AG20443 (cell line): ENCODE data around the gene THAP3.

Source experiments
- DNase-seq: peaks from one replicate; pipeline ENCODE4 v3.0.0; 2012; ENCODE audit warnings: low spot score, mixed read lengths

THAP3 gene

GRCh38 chr1:6612641-6613360 is 11.9 kb upstream of the THAP3 start:
- DNase-seq: peak; percentile 88

DNA sequence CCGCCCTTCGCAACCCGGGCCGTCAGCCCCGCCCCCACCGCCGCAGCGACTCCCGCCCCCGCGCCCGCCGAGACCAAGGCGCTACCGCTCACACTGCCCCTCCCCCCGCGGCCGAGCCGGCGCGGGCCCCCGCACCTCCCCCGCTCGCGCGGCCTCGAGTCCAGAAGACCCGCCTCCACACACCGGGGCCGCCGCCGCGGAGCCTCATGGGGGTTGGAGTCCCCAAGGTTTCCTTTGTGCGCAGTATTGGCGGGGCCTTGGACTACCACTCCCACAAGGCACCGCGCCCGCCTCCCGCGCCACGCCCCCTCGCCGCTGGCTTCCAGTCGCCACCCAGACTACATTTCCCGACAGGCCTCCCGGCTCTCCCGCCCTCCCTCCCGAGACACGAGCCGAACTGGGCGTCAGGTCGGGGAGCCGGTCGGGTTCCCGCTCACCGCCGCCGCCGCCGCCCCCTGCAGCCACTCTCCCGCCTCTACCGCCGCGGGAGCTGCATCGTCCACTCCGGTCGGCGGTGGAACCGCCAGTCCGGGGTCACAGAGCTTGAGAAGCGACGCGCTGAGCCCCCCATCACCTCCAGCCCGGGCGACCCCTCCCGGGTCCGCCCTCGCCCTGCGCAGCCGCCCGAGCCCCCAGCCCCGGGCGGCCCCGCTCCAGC is 11.2 kb upstream of the THAP3 start, which contains the start of gene PHF13:
PHF13 (plus strand) TSS at position 371 of the 658 bp plus-strand sequence. CDS start 336 bp downstream, outside the sequence.
- peak; percentile 98 for DNase-seq

GRCh38 chr1:6614019-6614928 is 10.4 kb upstream of the THAP3 start:
- peak; percentile 72 for DNase-seq

- peak; percentile 30 for DNase-seq
These were observed 9.5 kb upstream of the THAP3 start for GRCh38 chr1:6614929-6615785.

DNA sequence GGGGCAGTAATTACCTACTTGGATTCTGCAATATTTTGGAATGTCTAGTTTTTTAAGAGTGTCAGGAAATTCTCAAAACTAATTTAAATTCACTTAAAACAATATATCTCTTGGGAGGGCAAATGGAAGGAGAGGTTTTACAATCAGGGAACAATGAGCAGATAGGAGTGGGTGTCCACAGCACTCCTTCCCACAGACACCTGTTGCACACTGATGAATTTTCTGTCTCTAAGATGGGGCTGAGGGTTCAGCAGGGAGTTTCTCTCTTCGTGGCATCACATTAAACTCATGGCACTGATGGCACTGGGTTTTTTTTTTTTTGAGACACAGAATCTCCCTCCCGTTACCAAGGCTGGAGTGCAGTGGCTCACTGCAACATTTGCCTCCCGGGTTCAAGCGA is 5.6 kb upstream of the THAP3 start:
- no peak for DNase-seq

DNA sequence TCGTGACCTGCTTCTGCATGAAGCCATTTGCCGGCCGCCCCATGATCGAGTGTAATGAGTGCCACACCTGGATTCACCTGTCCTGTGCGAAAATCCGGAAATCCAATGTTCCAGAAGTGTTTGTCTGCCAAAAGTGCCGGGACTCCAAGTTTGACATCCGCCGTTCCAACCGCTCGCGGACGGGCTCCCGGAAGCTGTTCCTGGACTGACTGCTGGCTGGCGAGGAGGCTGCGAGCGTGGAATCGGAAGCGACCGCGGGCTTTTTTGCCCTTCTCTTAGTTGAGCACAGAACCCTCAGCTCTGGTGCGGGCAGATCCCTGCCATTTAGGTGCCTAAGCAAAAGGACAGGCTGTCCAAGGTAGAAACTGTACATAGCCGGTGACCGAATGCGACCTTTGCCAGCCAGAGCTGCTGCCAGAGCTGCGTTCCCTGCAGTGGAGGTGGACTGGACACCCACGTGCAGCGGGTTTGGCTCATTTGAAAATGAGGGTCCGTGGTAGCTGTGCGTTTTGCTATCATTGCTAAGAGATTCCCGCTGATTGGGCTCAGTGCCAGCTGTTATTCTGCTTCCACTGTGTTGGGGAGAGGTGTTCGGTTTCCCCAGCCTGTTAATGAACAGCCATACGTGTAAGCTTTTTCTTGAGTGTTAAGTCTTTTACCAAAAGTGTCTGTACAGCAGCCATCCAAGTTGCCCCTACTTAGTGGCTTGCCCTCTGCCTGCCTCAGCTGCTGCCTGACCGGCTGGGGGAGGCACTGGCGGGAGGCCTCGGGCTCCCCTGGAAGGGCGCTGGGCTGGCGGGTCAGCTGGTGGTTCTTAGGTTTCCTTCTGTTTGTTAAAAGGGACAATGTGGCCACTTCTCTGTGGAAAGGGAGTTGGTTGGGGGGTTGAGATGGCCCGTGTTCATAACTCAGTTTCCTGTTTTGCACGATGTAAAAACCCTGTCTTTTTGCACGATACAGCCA is 3.0 kb upstream of the THAP3 start:
- DNase-seq: no peak

GRCh38 chr1:6622396-6623152 is 2.1 kb upstream of the THAP3 start:
- no peak for DNase-seq

- DNase-seq: no peak
These were observed 1.3 kb upstream of the THAP3 start for GRCh38 chr1:6623269-6623965.

- DNase-seq: peak; percentile 76
These were observed 999 bp downstream of the THAP3 start for GRCh38 chr1:6625584-6626149.

- DNase-seq: no peak
These were observed 2.4 kb downstream of the THAP3 start for GRCh38 chr1:6627031-6627430.

- DNase-seq: no peak
These were observed 3.3 kb downstream of the THAP3 start for GRCh38 chr1:6627841-6628545.

DNA sequence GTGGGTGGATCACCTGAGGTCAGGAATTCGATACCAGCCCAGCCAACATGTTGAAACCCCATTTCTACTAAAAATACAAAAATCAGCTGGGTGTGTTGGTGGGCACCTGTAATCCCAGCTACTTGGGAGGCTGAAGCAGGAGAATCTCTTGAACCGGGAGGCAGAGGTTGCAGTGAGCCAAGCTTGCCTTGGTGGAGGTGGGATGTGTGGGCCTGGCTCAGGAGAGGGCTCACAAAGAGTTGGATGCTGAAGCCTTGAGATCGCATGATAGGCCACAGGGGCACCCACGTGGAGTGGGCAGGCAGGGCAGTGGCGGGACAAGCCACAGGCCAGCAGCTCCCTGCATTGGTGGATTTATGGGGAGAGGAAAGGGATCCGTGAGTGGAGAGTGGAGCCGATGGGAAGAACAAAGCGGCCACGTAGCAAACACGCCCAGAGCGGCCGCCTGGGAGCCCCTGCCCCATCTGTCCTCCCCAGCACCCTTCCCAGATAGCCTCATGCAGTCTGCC is 4.4 kb downstream of the THAP3 start:
- DNase-seq: no peak

DNA sequence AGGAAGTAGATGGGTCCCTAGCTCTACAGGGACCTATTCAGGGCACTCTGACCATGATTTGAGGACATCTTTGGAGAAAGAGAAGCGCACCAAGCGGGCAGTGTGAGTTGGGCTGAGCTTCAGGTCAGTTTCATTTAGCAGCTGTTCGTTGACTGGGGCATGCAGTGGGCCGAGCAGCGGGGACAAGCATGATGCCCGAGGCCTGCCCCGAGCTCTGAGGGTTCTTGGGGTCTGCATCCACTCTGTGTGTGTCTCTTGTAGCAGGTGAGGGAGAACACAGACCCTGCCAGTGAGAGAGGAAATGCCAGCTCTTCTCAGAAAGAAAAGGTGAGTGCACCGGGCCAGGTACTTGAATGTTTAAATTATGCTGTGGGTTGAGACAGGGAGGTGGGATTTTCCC is 5.4 kb downstream of the THAP3 start:
- DNase-seq: no peak

- no peak for DNase-seq
These were observed 6.4 kb downstream of the THAP3 start for GRCh38 chr1:6631058-6631457.

DNA sequence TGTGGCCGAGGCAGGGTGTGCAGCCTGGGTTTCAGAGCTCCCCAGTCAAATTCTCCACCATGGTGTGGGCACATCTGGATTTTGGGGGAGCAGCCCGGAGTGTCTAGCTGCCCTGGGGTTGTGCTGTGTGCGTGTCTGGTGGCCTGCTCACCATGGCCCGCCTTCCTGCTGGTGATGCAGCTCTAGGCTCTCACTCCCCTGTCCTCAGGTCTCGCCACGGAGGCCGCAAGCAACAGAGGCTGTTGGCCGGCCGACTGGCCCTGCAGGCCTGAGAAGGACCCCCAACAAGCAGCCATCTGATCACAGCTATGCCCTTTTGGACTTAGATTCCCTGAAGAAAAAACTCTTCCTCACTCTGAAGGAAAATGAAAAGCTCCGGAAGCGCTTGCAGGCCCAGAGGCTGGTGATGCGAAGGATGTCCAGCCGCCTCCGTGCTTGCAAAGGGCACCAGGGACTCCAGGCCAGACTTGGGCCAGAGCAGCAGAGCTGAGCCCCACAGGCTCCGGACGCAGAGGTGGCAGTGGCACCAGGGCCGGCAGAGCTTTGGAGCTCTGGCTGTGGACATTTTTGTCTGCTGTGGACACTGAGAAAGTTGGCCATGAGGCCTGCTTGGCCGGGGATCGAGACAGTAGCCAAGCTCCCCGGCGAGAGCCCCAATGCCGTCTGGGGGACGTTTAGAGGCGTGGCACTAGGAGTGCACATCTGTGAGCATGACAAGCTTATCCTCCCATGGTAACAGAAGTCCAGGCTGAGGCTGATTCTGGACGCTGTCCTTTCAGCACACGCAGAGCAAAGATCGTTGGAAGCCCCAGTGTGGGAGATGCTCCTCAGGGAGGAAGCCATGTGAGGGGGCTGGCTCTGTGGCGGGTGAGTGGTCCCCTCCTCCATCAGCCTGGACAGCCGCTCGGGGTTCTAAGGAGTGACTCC is 8.2 kb downstream of the THAP3 start:
- DNase-seq: no peak

- DNase-seq: peak; percentile 63
These were observed 9.8 kb downstream of the THAP3 start for GRCh38 chr1:6634371-6635052.
